IgD-negative memory B cell (primary cell): ENCODE data around the gene DTX2. TPM values are rescaled to one million over a fixed set of nuclear protein-coding genes. Genes with fewer than 3 reads are reported as not detected.
"Not testable (repeated sequence)": the region's sequence is repeated elsewhere in the genome, so short reads cannot be mapped to it uniquely, and the experiment has no call there.

Experiments used
- H3K27ac Mint-ChIP-seq, 3 donors: one replicate each; pipeline ENCODE4 v1.8.0; 2020 to 2022; ENCODE audit warnings: mild to moderate bottlenecking in 3 of 3, mixed read lengths in 3 of 3, moderate library complexity in 1 of 3
- H3K27me3 Mint-ChIP-seq: one replicate; pipeline ENCODE4 v1.8.0; 2021; ENCODE audit warnings: mixed read lengths
- H3K36me3 Mint-ChIP-seq: one replicate; pipeline ENCODE4 v1.8.0; 2020; ENCODE audit warnings: mild to moderate bottlenecking, mixed read lengths
- H3K4me1 Mint-ChIP-seq, 3 donors: one replicate each; pipeline ENCODE4 v1.8.0; 2020 to 2022; ENCODE audit warnings: mixed read lengths in 3 of 3, mild to moderate bottlenecking in 1 of 3
- H3K4me3 Mint-ChIP-seq, 4 donors: one replicate each; pipeline ENCODE4 v1.8.0; 2020 to 2022; ENCODE audit warnings: mild to moderate bottlenecking in 4 of 4, mixed read lengths in 4 of 4, moderate library complexity in 3 of 4
- H3K9me3 Mint-ChIP-seq, 3 donors: one replicate each; pipeline ENCODE4 v1.8.0; 2020 to 2021; ENCODE audit warnings: mixed read lengths in 3 of 3, mild to moderate bottlenecking in 1 of 3
- polyA plus RNA-seq: library from polyadenylated mRNA; unstranded; fragments of 300-500 nt; fragmentation: Illumina TruSeq; gene quantifications from one replicate; pipeline ENCODE4 v1.2.3, GENCODE V29; 2021

Gene DTX2
- polyA plus RNA-seq, 1 donor from 2014 or later: 19.9 TPM

DNA sequence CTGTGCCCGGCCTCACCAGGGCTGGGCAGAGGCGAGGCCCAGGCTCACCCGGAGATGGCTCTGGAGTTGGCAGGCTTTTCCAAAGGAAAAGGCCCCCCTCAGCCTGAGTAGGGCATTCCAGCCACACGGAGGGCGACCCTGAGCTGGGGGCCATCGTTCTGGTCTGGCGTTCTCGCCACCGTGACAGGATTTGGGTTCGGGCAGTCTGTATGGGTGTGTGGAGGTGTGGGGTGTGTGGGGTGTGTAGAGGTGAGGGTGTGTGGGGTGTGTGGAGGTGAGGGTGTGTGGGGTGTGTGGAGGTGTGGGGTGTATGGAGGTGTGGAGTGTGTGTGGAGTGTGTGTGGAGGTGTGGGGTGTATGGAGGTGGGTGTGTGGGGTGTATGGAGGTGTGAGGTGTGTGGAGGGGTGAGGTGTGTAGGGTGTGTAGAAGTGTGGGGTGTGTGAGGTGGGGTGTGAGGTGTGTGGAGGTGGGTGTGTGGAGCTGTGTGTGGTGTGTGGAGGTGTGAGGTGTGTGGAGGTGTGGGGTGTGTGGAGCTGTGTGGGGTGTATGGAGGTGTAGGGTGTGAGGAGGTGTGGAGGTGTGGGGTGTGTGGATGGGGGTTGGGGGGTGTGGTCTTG lies 37.2 kb downstream of the DTX2 start:
- H3K27me3 Mint-ChIP-seq: not testable (repeated sequence)

DNA sequence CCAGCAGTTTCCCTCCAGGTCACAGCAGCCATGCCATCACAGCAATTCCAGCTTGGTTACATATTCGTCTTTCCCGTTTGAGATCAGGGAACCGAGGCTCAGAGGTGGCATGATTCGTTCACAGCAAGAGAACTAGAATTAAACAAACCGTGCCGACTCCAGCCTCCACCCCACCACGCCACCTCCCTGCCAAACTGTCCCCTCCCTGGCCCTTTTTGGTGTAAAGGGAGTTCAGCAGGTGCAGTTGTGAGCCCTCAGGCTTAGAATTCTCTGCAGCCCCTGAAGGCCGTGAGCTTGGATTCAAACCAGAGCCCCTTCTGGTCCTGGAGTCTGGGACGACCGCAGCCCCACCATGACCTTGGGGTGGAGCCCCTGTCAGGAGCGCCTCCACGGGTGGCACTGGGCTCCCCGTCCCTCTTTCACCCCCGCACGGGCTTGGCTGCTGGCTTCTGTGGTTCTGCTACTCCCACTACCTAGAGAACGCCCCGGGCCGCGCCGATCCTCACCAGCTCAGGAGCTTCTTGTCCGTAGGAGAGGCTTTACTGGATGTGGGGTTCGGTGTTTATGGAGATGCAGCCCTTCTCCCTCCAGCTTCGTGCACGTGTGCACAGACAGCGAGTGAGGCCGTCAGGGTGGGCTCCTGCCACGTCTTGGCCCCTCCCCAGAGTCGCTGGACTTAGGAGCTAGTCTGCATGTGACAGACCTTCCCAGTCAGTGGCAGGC lies 37.9 kb downstream of the DTX2 start:
- H3K27me3 Mint-ChIP-seq, H3K4me3 Mint-ChIP-seq, H3K4me1 Mint-ChIP-seq, H3K36me3 Mint-ChIP-seq, H3K27ac Mint-ChIP-seq, H3K9me3 Mint-ChIP-seq: not testable (repeated sequence)

More for the DNA sequence above, 37.2 kb downstream of the DTX2 start:
- not testable (repeated sequence) for H3K9me3 Mint-ChIP-seq, H3K4me3 Mint-ChIP-seq, H3K27ac Mint-ChIP-seq, H3K4me1 Mint-ChIP-seq, H3K36me3 Mint-ChIP-seq

DNA sequence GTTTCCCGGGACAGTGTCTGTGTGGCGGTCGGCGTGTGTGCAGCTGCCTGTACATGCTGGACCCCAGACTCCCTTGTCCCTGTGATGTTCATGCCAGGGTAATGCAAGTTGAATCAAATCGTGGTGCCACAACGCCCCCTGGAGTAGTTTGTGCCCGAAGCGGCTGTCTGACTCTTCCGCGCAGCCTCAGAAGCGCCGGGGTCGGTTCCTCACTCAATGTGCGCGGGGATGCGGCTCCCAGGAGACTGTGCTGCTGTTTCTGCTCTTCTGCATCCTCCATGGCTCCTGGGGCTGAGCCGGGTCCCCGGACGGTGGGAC lies 38.4 kb downstream of the DTX2 start:
- H3K27me3 Mint-ChIP-seq, H3K36me3 Mint-ChIP-seq, H3K4me1 Mint-ChIP-seq, H3K27ac Mint-ChIP-seq, H3K9me3 Mint-ChIP-seq, H3K4me3 Mint-ChIP-seq: not testable (repeated sequence)

DNA sequence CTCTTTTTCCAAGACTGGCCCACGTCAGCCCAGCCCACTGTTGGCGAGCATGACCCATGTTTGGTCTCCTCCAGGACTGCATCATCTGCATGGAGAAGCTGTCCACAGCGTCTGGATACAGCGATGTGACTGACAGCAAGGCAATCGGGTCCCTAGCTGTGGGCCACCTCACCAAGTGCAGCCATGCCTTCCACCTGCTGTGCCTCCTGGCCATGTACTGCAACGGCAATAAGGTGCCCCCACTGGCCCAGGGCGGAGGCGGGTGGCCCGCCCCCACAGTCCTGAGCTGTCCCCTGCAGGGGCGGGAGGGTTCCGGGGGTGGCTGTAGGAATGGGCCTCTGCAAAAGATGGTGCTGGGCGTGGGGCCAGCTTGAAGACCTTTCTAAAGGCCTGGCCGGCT lies 40.7 kb downstream of the DTX2 start:
- not testable (repeated sequence) for H3K9me3 Mint-ChIP-seq, H3K4me3 Mint-ChIP-seq, H3K4me1 Mint-ChIP-seq, H3K27ac Mint-ChIP-seq, H3K27me3 Mint-ChIP-seq, H3K36me3 Mint-ChIP-seq

DNA sequence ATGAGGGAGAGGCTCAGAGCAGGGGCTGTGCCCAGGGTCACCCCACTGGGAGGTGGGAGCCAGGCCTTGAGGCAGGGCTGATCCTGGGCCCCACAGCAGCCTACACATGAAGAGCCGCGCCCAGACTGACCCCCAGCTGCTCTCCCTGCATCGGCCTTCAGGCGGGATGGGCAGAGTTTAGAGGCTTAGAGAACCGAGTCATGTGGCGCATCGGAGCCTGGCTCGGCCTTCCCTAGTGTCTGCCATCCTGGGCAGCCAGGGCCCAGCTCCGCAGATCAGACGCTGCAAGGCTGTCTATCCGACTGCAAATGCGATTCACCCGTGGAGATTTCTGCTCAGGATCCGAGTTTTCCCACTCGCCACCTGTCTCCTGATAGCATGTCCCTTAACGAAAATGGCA lies 41.3 kb downstream of the DTX2 start:
- not testable (repeated sequence) for H3K4me1 Mint-ChIP-seq, H3K36me3 Mint-ChIP-seq, H3K27ac Mint-ChIP-seq, H3K4me3 Mint-ChIP-seq, H3K9me3 Mint-ChIP-seq, H3K27me3 Mint-ChIP-seq

DNA sequence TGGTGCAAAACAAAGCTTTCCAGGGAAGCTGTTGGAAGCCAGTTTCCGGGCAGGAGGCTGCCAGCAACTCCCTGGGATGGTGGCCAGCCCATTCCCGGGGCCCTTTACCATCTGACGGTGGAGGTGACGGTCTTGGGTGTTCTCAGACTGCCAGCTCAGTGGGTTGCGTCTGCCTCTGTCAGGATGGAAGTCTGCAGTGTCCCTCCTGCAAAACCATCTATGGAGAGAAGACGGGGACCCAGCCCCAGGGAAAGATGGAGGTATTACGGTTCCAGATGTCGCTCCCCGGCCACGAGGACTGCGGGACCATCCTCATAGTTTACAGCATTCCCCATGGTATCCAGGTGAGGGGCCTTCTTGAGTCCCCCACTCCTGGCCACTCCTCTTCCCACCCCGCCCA lies 41.7 kb downstream of the DTX2 start:
- H3K27me3 Mint-ChIP-seq, H3K4me1 Mint-ChIP-seq, H3K9me3 Mint-ChIP-seq, H3K36me3 Mint-ChIP-seq, H3K4me3 Mint-ChIP-seq, H3K27ac Mint-ChIP-seq: not testable (repeated sequence)

DNA sequence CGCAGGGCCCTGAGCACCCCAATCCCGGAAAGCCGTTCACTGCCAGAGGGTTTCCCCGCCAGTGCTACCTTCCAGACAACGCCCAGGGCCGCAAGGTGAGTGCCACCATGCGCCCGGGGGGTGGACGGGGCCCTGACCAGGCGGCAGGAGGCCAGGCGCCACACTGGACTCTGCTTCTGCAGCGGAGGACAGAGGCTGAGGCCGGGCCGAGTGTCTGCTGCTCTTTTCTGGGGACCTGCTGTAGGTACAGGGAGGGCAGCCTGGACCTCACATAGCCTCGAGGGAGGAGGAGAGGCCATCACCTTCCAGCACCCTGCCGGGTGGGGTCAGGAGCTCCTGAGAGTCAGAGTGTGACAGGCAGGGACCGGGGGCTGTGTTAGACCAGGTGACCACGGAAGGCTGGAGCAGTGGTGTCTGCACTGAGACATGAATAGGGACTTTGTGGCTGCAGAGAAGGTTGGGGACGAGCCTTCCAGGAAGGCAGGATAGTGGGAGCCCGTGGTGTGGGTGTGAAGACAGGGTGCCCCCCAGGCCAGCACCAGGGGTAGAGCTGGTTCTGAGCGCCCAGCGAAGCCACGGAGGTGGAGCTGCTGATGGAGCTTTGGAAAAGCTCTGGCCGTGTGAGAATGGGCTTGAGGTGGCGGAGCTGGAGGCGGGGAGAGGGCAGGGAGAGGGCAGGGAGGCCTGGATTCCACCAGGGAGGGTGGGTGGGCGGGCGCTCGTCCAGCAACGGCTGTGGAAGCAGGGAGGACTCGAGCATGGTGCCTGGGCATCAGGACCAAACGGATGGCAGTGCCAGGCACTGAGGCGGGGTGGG lies 43.0 kb downstream of the DTX2 start:
- peak overlapping the region in 1 of 4 donors; percentile 17 for H3K4me3 Mint-ChIP-seq
- H3K9me3 Mint-ChIP-seq, H3K27me3 Mint-ChIP-seq, H3K4me1 Mint-ChIP-seq, H3K36me3 Mint-ChIP-seq, H3K27ac Mint-ChIP-seq: not testable (repeated sequence)

DNA sequence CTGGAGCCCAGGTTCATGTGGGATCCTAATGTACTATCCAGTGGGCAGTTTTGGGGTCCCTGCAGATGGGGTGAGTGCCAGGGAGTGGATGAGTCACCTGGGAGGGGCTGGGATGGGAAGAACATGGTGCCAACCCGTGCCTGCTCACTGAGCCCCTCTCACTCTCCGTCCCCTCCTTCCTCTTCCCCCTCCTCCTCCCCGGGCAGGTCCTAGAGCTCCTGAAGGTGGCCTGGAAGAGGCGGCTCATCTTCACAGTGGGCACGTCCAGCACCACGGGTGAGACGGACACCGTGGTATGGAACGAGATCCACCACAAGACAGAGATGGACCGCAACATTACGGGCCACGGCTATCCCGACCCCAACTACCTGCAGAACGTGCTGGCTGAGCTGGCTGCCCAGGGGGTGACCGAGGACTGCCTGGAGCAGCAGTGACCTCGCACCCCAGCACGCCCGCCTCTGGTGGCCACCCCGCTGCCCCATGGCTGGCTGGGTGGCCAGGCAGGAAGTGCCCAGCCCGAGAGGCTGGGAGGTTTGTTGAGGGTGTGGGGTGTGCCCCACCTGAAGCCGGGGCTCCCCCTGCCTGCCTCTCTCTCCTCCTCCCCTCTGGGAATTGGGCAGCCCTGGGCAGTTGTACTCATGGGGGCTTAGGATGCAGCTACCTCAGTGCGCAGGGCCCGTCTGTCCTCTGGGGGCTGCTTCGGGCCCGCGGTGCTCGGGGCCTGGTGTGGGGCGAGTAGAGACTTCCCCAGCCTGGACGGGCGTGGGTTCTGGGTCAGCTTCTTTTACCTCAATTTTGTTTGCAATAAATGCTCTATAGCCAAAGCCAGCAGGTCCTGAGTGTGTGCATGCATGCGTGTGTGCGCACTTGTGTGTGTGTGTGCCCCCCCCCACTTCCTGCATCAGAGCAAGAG lies 43.9 kb downstream of the DTX2 start:
- Mint-ChIP-seq H3K36me3 (peaks cover 2% of the 10 kb centered on the region), H3K9me3 (peaks cover 0 to 1% (median 0%) of the 10 kb centered on the region in 3 donors), H3K27ac (no peak overlapping the region), H3K27me3 (no peaks in the 10 kb centered on the region), H3K4me3 (no peak overlapping the region), H3K4me1 (peaks cover 0 to 1% (median 0%) of the 10 kb centered on the region in 3 donors)

DNA sequence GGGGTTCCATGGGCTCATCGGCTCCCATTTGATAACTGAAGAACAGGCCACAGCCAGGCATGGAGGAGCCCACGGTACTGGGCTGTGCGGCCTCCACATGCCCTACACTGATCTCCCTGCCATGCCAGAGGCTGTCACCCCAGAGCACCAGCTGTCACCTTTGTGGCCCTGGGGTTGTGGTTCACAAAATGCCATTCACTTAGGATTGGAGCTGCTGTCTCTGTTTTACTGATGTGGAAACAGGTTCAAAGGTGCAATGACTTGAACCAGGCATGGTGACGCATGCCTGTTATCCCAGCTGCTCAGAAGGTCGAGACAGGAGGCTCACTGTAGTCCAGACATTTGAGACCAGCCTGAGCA lies 44.6 kb downstream of the DTX2 start:
- H3K36me3 Mint-ChIP-seq: peaks cover 2% of the 10 kb centered on the region

DNA sequence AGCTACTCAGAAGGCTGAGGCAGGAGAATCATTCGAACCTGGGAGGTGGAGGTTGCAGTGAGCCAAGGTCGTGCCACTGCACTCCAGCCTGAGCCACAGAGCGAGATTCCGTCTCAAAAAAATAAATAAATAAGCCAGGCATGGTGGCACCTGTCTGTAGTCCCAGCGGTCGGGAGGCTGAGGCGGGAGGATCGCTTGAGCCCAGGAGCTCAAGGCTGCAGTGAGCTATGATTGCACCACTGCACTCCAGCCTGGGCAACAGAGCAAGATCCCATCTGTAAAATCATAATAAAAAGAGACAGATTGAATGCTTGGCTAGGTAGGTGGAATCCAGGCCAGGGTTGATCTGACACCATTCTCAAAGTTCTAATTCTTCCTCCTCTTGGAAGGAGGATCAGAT lies 45.1 kb downstream of the DTX2 start:
- H3K9me3 Mint-ChIP-seq, H3K27me3 Mint-ChIP-seq, H3K27ac Mint-ChIP-seq, H3K4me1 Mint-ChIP-seq, H3K4me3 Mint-ChIP-seq, H3K36me3 Mint-ChIP-seq: not testable (repeated sequence)

More for the DNA sequence above, 44.6 kb downstream of the DTX2 start:
- peaks cover 0 to 1% (median 0%) of the 10 kb centered on the region in 3 donors for H3K4me1 Mint-ChIP-seq
- H3K27ac Mint-ChIP-seq: no peak overlapping the region
- no peaks in the 10 kb centered on the region for H3K27me3 Mint-ChIP-seq
- peaks cover 0 to 1% (median 0%) of the 10 kb centered on the region in 3 donors for H3K9me3 Mint-ChIP-seq
- no peak overlapping the region for H3K4me3 Mint-ChIP-seq

DNA sequence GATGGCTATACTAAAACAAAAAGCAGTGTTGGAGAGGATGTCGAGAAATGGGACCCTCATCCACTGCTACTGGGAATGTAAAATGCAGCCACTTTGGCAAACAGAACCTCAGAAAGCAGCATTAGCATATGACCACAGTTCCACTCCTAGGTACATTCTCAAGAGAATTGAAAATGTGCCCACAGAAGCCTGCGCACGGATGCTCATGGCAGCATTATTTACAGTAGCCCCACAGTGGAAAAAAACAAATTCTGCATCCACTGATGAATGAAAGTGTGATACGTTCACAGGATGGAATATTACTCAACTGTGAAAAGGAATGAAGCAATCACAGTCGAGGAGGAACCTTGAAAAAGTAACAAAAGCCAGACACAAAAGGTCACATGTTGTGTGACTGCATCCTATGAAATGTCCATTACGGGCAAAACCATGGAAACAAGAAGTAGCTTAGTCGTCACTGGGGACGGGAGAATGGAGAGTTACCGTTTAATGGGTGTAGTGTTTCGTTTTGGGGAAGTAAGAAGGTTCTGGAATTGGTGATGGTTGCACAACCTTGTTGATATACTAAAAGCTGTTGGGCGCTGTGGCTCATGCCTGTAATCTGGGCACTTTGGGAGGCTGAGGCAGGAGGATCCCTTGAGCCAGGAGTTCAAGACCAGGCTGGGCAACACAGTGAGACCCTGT lies 46.4 kb downstream of the DTX2 start:
- H3K4me3 Mint-ChIP-seq: no peak overlapping the region
- no peaks in the 10 kb centered on the region for H3K27me3 Mint-ChIP-seq

DNA sequence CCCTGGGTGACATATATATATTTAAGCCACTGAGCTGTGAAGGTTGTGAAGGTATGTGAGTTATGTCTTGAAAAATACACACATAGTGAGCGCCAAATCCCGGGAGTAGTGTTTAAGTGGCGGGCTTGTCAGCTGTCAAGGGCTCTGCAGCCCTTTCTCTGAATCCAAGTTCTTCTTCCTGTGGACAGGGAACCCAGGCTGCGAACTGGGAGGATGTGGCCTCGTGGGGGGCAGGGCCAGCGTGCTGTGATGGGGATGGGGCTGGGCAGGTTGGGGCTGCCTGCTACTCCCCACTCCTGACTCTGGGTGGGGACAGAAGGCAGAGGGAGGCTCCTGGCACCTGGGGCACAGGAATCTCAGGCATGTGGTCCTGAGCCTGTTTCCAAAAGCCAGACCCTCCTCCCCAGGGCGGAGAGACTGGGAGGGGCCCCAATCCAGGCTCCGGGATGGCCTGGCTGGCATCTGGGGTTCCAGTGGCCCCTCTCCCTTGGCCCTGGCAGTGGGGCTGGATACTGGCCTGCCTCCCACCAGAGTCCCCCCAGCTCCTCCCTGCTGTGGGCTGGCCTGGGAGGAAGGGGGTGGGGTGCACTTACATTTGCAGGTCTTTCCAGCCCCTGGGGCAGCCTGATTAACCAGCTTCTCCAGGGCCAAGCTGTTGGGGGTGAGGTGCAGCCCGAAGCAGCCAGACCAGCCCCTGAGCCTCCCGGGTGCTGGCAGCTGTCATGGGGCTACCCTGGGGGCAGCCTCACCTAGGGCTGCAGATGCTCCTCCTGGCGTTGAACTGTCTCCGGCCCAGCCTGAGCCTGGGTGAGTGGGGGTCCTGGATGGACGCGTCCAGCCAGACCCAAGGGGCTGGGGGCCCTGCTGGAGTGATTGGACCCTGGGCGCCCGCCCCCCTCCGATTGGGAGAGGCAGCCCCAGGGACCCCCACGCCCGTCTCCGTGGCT lies 48.7 kb downstream of the DTX2 start, which contains the start of gene UPK3B:
Gene UPK3B (plus strand): TSS at position 622 of the 947 bp plus-strand sequence. CDS start 101 bp downstream, at position 723.
- peaks cover 2% of the 10 kb centered on the region for H3K36me3 Mint-ChIP-seq
- H3K9me3 Mint-ChIP-seq: peaks cover 0 to 1% (median 0%) of the 10 kb centered on the region in 3 donors
- no peak within 1 kb of the TSS for H3K4me3 Mint-ChIP-seq
- H3K4me1 Mint-ChIP-seq: no peaks in the 10 kb centered on the region
- H3K27ac Mint-ChIP-seq: no peak within 1 kb of the TSS
- H3K27me3 Mint-ChIP-seq: no peaks in the 10 kb centered on the region

More for the DNA sequence above, 46.4 kb downstream of the DTX2 start:
- H3K9me3 Mint-ChIP-seq: peaks cover 0 to 1% (median 0%) of the 10 kb centered on the region in 3 donors
- peaks cover 0 to 1% (median 0%) of the 10 kb centered on the region in 3 donors for H3K4me1 Mint-ChIP-seq
- no peak overlapping the region for H3K27ac Mint-ChIP-seq
- peaks cover 2% of the 10 kb centered on the region for H3K36me3 Mint-ChIP-seq

DNA sequence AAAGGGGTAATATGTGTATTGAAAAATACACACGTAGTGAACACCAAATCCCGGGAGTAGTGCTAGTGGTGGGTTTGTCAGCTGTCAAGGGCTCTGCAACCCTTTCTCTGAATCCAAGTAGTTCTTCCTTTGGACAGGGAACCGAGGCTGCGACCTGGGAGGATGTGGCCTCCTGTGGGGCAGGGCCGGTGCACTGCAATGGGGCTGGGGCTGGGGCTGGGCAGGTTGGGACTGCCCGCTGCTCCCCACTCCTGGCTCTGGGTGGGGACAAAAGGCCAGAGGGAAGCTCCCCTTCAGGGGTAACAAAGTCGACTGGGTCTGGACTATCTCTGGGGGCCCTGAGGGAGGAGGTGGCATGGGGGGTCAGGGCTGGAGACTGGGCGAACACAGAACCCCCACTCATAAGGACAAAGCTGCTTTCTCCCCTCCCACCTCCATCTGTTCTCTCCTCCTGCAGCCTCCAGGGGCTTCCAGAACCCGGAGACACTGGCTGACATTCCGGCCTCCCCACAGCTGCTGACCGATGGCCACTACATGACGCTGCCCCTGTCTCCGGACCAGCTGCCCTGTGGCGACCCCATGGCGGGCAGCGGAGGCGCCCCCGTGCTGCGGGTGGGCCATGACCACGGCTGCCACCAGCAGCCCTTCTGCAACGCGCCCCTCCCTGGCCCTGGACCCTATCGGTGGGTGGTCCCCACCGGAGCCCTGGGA lies 49.8 kb downstream of the DTX2 start:
- not testable (repeated sequence) for H3K4me3 Mint-ChIP-seq, H3K27ac Mint-ChIP-seq, H3K9me3 Mint-ChIP-seq, H3K36me3 Mint-ChIP-seq, H3K4me1 Mint-ChIP-seq, H3K27me3 Mint-ChIP-seq
